NCI-H1048 (cell line): ENCODE data around the gene ALDH16A1.
"Not testable (repeated sequence)": the region's sequence is repeated elsewhere in the genome, so short reads cannot be mapped to it uniquely, and the experiment has no call there.

Experiments used
- DNase-seq: peaks from one replicate; lab custom pipeline; 2025; lab: John Stamatoyannopoulos, UW

Gene ALDH16A1

DNA sequence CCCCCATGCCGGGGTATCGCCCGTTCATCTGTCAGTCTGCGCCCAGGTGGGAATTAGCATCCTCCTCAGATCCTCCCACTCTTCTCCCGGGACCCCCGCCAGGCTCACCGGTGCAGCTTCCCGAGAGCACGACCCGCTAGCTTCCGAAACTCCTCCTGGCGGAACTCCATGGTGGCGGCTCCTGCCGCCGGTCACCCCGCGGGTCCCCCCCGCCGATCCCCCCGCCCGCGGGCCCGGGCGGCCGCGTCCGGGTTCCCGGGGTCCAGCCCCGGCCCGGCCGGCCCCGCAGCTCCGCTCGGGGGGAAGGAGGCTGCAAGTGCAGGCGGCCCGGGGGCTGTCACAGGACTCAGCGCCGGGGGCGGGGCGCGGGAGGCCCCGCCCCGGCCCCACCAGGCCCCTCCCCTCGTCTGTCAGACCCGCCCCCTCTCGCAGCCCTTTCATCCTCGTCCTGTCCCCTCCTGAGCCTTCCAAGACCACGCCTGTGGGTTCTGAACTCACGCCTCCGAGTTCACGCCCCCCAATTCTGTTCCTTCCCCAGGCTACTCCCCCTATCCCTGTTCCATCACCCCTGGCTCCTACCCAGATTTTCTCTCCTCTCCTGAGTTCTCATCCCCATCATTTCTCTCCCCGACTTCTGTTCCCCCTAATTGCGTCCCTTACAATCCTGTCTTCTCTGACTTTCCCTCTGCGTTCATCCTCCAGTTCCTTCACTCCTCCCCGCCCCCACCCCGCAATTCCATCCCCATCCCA lies 11.6 kb upstream of the ALDH16A1 start, which contains the start of gene SLC17A7:
Gene SLC17A7 (minus strand): TSS at position 318 of the 750 bp plus-strand sequence. CDS start 148 bp downstream, at position 170.
- DNase-seq: no peak

DNA sequence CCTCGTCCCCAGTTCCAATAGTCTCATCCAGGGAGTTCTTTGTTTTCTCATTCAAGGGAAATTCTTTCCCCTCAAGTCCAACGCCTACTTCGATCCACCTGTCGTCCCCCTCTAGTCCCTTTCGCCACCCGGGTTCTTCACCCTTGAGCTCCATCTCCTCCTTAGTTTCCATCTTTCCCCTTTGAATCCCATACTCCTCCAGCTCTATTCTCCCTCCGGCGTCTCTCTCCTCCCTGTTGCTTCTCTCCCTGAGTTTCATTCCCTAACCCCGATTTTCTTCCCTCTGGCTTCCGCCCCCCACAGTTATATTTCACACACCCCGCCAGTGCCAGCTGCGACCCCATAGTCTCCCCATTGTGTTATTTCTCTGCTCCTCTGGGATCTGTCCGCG lies 11.1 kb upstream of the ALDH16A1 start:
- no peak for DNase-seq

DNA sequence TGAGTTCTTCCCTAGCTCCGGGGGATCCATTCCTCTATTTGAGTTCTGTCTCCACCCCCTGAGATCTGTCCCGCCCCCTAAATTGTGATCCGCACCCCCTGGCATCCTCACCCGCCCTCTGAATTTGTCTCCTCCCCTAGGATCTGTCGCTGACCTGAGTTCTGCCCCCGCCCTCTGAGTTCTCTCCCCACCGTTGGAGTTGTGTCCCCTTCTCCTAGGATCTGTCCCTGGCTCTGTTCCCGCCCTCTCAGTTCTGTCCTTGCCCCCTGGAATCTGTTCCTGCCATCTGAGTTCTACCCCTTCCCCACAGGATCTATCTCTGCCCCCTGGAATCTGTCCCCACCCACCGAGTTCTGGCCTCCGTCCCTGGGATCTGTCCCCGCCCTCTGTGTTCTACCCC lies 10.7 kb upstream of the ALDH16A1 start:
- DNase-seq: no peak

DNA sequence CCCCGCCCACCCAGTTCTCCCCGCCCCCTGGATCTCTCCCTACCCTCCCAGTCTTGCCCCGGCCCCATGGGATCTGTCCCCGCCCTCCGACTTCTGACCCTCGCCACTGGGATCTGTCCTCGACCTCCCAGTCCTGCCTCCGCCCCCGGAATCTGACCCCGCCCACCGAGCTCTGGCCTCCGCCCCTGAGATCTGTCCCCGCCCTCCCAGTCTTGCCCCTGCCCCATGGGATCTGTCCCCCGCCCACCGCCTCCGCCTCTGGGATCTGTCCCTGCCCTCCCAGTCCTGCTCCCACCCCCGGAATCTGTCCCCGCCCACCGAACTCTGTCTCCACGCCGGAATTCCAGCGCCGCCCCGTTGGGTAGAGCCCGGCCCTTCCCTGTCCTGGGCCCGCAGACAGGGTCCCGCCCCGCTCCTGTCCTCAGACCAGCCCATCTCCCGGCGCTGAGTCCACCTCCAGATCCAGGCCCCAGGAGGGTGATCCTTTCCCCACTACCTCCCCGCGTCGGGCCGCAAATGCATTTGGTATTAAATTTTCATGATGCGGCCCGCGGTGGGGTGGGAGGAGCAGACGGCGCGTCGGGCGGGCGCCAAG lies 10.2 kb upstream of the ALDH16A1 start:
- peak; percentile 79 for DNase-seq

DNA sequence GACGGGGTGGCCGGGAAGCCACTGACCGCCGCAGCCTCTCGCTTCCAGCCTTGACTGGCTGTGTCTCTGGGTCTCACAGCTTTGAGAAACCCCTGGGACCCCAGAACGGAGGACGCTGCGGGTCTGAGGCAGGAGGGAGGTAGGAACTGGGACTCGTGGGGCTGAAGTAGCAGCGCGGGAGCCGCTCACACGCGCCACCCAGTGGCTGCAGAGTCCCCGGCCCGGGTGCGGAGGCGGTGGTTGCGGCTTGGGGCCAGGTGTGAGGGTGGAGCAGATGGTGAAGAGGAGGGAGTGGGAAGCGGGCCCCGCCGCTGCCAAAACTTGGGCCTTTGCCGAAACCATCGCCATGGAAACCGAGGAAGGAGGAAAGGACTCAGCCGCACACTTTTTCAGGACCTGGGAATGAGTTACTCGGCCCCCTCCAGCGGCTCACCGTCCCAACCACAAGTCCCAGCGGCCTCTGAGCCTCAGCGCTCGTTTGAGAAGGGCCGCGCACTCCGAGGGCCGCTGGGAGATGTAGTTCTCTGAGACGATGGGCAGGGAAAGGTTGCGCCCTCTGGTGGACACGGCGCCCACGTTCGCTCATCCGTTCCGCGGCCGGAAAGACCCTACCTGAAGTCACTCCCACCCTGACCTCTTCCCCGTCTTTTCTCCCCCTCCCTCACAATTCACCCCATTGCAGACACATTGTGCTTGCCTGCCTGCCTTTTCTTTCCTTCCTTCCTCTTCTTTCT lies 9.5 kb upstream of the ALDH16A1 start:
- peak; percentile 77 for DNase-seq

DNA sequence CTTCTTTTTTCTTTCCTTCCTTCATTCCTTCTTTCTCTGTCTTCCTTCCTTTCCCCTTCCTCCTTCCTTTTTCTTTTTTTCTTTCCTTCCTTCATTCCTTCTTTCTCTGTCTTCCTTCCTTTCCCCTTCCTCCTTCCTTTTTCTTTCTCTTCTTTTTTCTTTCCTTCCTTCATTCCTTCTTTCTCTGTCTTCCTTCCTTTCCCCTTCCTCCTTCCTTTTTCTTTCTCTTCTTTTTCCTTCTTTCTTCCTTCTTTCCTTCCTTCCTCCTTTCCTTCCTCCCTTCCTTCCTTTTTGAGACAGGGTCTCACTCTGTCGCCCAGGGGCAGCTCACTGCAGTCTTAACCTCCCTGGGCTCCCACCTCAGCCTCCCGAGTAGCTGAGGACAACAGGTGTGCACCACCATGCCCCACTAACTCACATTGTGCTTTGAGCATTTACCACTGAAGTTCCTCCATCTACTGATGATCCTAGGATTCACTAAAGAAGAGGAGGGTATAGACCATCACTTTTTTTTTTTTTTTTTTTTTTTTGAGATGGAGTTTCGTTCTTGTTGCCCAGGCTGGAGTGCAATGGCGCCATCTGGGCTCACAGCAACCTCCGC lies 8.8 kb upstream of the ALDH16A1 start:
- not testable (repeated sequence) for DNase-seq

DNA sequence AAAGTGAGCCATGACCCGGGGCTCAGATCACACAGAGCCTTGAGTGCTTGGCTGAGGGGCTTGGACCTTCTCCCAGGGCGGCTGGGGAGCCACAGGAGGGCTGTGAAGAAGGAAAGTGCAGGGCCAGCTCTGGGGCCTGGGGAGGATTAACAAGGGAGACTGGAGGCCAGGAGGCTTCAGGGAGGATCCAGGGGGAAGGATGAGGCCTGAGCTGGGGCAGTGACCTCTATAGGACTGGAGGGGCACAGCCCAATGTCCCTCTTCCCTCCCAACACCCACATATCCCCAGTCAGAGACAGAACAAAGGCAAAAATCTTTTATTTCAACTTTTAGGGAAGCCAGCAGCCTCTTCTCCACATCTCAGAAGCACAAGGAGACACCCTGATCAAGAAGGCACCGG lies 7.0 kb upstream of the ALDH16A1 start:
- no peak for DNase-seq

DNA sequence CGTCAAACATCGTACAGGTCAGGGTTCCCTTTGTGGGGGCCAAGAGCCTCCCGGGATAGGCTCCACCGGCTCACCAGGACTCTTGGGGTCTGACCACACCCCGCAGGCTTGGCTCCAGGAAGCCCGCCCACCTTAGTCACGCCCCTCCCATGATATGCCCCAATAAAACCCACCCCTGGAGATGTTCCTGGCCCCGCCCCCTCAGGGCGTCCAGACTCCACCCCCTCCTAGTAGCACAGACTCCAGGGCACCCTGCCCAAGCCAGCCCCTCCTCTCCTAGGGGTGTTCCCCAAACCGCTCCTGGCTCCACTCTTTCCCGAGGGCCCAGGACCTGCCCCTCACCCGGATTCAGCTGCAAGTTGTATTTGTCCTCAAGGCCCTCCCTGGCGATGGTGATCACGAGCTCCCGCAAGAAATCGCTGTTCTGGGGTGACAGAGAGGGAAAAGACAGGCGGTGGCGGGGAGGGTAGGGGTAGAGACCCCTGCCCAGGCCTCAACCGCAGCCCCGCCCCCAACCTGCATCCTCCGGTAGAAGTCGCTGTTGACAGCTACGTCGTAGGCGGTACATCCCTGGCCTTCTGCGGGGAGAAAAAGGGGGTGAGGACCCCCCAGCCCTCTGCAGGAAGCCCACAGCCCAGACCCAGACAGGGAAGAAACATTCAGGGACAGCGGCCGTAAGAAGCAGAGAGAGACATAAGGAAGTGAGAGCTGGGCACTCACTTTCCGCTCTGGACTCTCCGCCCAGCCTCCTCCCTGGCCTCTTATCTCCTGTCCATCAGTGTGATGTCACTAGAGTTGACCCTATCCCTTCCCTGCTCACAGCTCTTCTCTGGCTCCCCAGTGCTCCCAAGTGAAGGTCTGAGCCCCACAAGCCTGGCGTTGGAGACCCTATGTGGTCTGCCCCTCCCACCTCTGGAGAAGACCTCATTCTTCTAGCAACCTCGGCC lies 5.3 kb upstream of the ALDH16A1 start:
- peak; percentile 71 for DNase-seq

DNA sequence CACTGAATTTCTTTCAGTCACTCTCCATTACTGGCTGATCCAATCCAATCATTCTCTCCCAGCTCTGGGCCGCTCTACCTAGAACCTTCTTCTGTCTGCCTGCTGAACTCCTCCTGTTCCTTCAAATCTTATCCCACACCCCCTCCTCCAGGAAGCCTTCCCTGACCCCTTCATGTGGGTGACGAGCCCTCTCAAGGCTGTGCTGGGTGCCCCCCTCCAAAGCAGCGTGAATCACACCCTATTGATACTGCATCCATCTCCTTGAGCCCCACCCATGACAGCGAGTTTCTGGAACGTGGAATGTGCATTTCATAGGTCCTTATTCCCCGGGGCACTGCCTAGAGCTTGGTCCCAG lies 4.6 kb upstream of the ALDH16A1 start:
- DNase-seq: no peak

DNA sequence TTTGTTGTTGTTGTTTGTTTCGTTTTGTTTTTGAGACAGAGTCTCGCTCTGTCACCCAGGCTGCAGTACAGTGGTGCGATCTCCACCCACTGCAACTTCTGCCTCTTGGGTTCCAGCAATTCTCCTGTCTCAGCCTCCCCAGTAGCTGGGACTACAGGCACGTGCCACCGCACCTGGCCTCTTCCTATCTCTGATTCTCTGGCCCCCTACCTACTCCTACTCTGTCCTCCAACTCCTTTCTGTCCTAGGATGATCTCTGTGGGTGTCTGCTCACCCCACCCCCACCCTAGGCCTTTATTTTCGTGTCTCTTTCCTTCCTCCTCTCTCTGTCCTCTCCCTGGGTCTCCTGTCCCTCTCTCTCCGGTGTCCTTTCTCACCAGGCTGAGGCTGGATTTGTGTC lies 2.6 kb upstream of the ALDH16A1 start:
- no peak for DNase-seq

DNA sequence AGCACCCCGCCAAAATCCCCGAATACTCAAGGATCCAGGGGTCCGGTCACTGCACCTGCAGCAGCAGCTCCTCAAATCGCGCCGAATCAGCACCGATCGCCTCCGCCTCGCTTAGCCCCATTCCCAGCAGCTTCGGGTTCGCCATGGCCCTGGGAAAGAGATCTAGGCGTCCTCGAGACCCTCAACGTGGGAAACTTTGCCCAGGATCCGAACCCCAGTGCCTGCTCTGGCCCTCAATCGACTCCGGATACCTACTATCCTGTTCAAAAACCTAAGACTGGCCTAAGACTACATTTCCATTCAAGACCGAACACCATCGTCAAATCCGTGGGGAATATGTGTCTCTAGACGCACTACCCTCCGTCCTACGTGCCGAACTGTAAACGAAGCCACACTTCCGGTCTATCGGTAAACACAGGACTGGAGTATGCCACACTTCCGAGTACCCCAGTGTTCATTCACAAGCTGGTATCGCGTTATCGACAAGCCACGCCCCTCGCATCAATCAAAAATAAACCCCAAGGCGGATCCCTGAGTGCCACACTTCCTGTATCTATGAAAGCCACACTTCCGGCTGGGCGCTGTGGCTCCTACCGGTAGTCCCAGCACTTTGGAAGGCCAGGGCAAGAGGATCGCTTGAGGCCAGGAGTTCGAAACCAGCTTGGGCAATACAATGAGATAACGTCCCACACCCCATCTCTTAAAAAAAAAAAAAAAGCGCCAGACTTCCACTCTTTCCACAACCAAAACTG lies 1.4 kb upstream of the ALDH16A1 start, which contains the start of gene PIH1D1:
Gene PIH1D1 (minus strand): TSS at position 385 of the 752 bp plus-strand sequence. CDS start 240 bp downstream, at position 145.
- peak; percentile 93 for DNase-seq

DNA sequence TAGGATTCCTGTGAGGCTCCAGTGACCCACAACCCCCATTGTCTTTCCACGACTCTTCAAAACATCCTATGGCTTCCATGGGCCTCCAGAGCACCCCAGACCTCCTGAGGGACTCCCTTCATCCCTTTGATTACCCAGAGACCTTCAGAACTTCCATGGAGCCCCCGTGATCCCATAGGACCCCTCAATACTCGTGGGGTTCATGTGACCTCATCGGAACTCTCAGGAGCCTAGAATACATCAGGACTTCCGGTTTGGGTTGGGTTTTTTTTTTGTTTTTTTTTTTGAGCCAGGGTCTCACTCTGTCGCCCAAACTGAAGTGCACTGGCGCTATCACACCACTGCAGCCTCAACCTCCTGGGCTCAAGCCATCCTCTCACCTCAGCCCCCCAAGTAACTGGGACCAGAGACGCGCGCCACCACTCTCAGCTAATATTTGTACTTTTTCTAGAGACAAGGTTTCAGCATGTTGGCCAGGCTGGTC lies 774 bp downstream of the ALDH16A1 start:
- DNase-seq: no peak

DNA sequence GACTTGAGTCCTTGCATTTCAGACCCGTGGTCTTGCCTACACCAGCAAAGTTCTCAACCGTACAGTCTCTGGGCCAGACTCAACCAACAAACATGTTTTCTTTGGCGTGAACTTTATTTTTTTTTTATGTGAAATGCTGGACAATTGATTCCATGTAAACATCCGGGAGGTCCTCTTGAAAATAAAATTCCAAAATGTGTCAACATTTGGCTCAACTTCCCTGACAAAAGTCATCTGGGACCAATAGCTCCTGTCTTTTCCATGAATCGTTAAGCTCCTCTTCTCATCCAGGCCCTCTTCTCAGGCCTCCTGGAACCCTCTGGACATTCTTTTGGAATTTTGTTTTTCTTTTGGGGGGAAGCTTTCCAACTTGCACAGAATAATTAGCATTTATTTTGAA lies 2.7 kb downstream of the ALDH16A1 start:
- DNase-seq: no peak

DNA sequence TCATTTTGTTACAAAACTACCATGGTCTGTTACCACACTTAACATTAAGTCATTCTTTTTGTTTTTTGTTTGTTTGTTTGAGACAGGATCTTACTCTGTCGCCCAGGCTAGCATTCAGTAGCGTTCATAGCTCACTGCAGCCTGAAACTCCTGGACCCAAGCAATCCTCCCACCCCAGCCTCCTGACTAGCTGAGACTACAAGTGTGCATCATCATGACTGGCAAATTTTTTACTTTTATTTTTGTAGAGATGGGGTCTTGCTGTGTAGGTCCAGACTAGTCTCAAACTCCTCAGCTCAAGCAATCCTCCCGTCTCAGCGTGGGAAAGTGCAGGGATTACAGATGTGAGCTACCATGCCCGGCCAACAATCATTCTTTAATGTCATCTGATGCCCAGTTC lies 3.3 kb downstream of the ALDH16A1 start:
- DNase-seq: no peak

DNA sequence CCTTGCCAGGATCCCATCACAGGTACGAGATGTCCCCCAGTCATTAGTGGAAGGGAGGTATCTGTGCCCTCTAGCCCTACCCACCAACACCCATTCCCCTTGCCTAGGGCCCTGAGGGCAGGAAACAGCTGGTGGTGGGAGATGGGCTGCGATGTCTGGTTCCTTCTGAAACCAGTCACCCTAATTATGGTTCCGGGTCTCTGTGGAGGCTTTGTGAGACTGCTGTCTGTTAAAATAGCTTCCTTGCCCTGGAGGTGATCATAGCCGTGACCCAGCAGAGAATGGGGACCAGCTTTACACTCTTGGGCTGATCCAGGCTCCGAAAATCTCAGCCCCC lies 5.5 kb downstream of the ALDH16A1 start:
- no peak for DNase-seq

DNA sequence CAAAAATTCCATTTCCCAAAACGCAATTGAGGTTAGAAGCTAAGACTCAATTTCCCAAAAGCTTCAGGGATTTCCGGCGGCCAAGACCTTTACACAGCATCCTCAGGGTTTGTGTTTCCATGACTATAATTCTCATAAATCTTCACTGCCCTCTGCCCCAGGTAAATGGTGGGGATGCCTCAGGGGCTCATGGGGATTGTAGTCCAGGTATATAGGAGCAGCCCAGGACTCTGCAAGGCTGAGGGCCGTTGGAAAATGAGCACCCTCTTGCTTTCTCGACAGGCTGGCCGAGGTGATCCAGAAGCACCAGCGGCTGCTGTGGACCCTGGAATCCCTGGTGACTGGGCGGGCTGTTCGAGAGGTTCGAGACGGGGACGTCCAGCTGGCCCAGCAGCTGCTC lies 6.4 kb downstream of the ALDH16A1 start:
- DNase-seq: no peak

DNA sequence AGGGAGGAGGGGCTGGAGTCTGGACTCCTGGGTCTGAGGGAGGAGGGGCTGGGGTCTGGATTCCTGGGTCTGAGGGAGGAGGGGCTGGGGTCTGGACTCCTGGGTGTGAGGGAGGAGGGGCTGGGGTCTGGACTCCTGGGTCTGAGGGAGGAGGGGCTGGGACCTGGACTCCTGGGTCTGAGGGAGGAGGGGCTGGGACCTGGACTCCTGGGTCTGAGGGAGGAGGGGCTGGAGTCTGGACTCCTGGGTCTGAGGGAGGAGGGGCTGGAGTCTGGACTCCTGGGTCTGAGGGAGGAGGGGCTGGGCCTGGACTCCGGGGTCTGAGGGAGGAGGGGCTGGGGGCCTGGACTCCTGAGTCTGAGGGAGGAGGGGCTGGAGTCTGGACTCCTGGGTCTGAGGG lies 8.1 kb downstream of the ALDH16A1 start:
- DNase-seq: not testable (repeated sequence)

DNA sequence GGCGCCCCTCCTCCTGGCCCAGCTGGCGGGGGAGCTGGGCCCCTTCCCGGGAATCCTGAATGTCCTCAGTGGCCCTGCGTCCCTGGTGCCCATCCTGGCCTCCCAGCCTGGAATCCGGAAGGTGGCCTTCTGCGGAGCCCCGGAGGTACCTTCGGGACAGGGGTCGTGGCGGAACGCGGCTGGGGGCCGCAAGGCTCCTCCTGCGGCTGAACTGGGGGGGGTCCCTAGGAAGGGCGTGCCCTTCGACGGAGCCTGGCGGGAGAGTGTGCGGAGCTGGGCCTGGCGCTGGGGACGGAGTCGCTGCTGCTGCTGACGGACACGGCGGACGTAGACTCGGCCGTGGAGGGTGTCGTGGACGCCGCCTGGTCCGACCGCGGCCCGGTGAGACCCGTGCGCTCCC lies 8.6 kb downstream of the ALDH16A1 start:
- DNase-seq: no peak

DNA sequence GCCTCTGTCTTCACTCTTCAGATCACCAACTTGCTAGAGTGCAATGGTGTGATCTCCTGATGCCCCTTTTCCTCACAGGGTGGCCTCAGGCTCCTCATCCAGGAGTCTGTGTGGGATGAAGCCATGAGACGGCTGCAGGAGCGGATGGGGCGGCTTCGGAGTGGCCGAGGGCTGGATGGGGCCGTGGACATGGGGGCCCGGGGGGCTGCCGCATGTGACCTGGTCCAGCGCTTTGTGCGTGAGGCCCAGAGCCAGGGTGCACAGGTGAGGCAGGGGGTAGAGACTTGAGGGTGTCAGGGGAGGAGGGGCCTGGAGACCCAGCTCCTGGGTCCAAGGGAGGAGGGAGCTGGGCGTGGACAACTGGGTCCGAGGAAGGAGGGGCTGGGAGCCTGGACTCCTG lies 9.5 kb downstream of the ALDH16A1 start:
- DNase-seq: no peak

DNA sequence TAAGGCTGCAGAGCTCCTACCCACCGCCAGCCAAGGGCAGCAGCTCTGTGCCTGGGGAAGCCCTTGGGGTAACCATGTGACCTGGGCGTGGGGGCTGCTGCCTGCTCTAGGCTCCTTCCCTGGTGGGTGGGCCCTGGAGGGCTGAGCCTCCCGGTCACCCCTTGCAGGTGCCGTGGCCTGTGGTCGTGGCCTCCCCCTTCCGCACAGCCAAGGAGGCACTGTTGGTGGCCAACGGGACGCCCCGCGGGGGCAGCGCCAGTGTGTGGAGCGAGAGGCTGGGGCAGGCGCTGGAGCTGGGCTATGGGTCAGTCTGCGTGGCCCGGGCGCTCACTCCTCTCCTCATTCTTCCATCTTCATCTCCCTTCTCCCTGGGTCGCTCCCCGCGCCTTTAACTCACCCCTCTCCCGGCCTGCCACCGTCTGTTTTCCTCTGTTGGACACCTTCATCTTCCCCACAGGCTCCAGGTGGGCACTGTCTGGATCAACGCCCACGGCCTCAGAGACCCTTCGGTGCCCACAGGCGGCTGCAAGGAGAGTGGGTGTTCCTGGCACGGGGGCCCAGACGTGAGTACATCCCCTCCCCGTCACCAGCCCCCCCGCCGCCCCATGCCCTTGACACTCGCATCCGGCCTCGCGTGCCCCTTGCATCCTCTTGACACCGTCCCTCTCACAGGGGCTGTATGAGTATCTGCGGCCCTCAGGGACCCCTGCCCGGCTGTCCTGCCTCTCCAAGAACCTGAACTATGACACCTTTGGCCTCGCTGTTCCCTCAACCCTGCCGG lies 11.1 kb downstream of the ALDH16A1 start:
- DNase-seq: no peak
